ENCODE data around the gene CATSPER3. TPM values are rescaled to one million over a fixed set of nuclear protein-coding genes. Genes with fewer than 3 reads are reported as not detected.

CATSPER3 gene
- total RNA-seq, 1 experiment from 2014 or later: 1.7 TPM

GRCh38 chr5:135012033-135012588, 44.4 kb downstream of the CATSPER3 start (continued):
- no peak for TF ChIP-seq REST (IDR thresholded peaks at IDR 0.05; ENCODE audit: low read depth)
- TF ChIP-seq YY1 (IDR thresholded peaks at IDR 0.05; ENCODE audit: extremely low read depth, insufficient replicate concordance, low read depth, low read length): no peak
- no peak for TF ChIP-seq SIN3A (IDR thresholded peaks at IDR 0.05; ENCODE audit: low read depth)
- no peak for TF ChIP-seq ZBTB33 (IDR thresholded peaks at IDR 0.05; ENCODE audit: extremely low read depth, insufficient replicate concordance, low read length)
- TF ChIP-seq POLR2AphosphoS5 (IDR thresholded peaks at IDR 0.05; ENCODE audit: low read depth, low read length): no peak
- TF ChIP-seq CBX3 (IDR thresholded peaks at IDR 0.05; ENCODE audit: low read depth): no peak
- TF ChIP-seq ZNF274 (IDR thresholded peaks at IDR 0.05; ENCODE audit: low read depth, low read length): no peak
- TF ChIP-seq ATF3 (IDR thresholded peaks at IDR 0.05): no peak
- TF ChIP-seq JUND (IDR thresholded peaks at IDR 0.05): no peak
- no peak for TF ChIP-seq EZH2phosphoT487 (IDR thresholded peaks at IDR 0.05; ENCODE audit: borderline replicate concordance)
- TF ChIP-seq FOSL1 (IDR thresholded peaks at IDR 0.05; ENCODE audit: low read depth): no peak
- no peak for TF ChIP-seq POLR2A (IDR thresholded peaks at IDR 0.05; ENCODE audit: borderline replicate concordance, extremely low read depth, insufficient read depth, insufficient read length)

Data from HCT116 (cell line).